HepG2 (cell line): Measurements from ENCODE around the gene HMGB2. TPM values are rescaled to one million over a fixed set of nuclear protein-coding genes. Genes with fewer than 3 reads are reported as not detected.
A peak's percentile ranks its signal among the peaks of the same experiment; 100 is the strongest.

Experiments
- ARID5B ChIP-seq: IDR thresholded peaks from 2 replicates; pipeline ENCODE4 v1.4.0; 2020; ENCODE audit warnings: mild to moderate bottlenecking, missing genetic modification reagents
- ARNT2 ChIP-seq: sonication (generic); formaldehyde crosslinking; IDR thresholded peaks from 2 replicates; pipeline ENCODE4 v1.8.0; 2022; ENCODE audit warnings: mild to moderate bottlenecking, low read depth, missing genetic modification reagents, moderate library complexity
- ATF1 ChIP-seq: IDR thresholded peaks from 2 replicates; pipeline ENCODE4 v1.6.1; 2016; ENCODE audit warnings: mild to moderate bottlenecking, control low read depth
- CREB1 ChIP-seq, 2 experiments: fragments of 450-650 bp in 1 of 2; IDR thresholded peaks; 2 replicates each; pipeline ENCODE4 v1.6.1; 2016 to 2017; ENCODE audit warnings: control low read depth in 1 of 2, mild to moderate bottlenecking in 1 of 2, missing compliant biosample characterization in 1 of 2, missing genetic modification characterization in 1 of 2
- ETV6 ChIP-seq: sonication (generic); formaldehyde crosslinking; conservative IDR thresholded peaks from 2 replicates; pipeline ENCODE4 v1.4.0; 2020; ENCODE audit warnings: missing genetic modification reagents
- FOXA1 ChIP-seq, 2 experiments: fragments of 450-650 bp in 1 of 2; sonication (generic) in 1 of 2; formaldehyde crosslinking in 1 of 2; IDR thresholded peaks; 2 replicates each; pipeline versions ENCODE4 v1.4.0 to v1.6.1; 2016 to 2020; ENCODE audit warnings: missing genetic modification reagents in 1 of 2
- FOXO1 ChIP-seq: sonication (generic); formaldehyde crosslinking; IDR thresholded peaks from 2 replicates; pipeline ENCODE4 v1.4.0; 2020; ENCODE audit warnings: missing genetic modification reagents
- HBP1 ChIP-seq: IDR thresholded peaks from 2 replicates; pipeline ENCODE4 v1.6.1; 2016; ENCODE audit warnings: low read depth, control low read depth
- PITX1 ChIP-seq: sonication (generic); formaldehyde crosslinking; IDR thresholded peaks from 2 replicates; pipeline ENCODE4 v1.5.1; 2020; ENCODE audit warnings: mild to moderate bottlenecking, missing genetic modification reagents
- RBM39 ChIP-seq: fragments of 200-400 bp; formaldehyde crosslinking; IDR thresholded peaks from one replicate; pipeline ENCODE4 v1.6.1; 2018; ENCODE audit warnings: antibody characterized with exemption, mild to moderate bottlenecking, low read depth, low read length; ENCODE audit not compliant: poor library complexity, severe bottlenecking
- REPIN1 ChIP-seq: sonication (generic); formaldehyde crosslinking; IDR thresholded peaks from 2 replicates; pipeline ENCODE4 v1.8.0; 2022; ENCODE audit warnings: missing genetic modification reagents, low read depth, mild to moderate bottlenecking, borderline replicate concordance
- RFXANK ChIP-seq: IDR thresholded peaks from 2 replicates; pipeline ENCODE4 v1.6.1; 2016
- ZBTB2 ChIP-seq: sonication (generic); formaldehyde crosslinking; IDR thresholded peaks from 2 replicates; pipeline ENCODE4 v1.8.0; 2022; ENCODE audit warnings: low read depth, missing genetic modification reagents
- ZC3H4 ChIP-seq: sonication (generic); formaldehyde crosslinking; IDR thresholded peaks from 2 replicates; pipeline ENCODE4 v1.4.0; 2020; ENCODE audit warnings: missing genetic modification reagents, borderline replicate concordance
- ZFP36L1 ChIP-seq: sonication (generic); formaldehyde crosslinking; IDR thresholded peaks from 2 replicates; pipeline ENCODE4 v1.8.0; 2022; ENCODE audit warnings: mild to moderate bottlenecking, missing genetic modification reagents, moderate library complexity
- ZFY ChIP-seq: sonication (generic); formaldehyde crosslinking; IDR thresholded peaks from 2 replicates; pipeline ENCODE4 v1.4.0; 2020; ENCODE audit warnings: missing genetic modification reagents
- ZKSCAN8 ChIP-seq: IDR thresholded peaks from 2 replicates; pipeline ENCODE4 v1.6.1; 2016; ENCODE audit warnings: borderline replicate concordance, missing genetic modification reagents, missing compliant biosample characterization
- ZMYM4 ChIP-seq: sonication (generic); formaldehyde crosslinking; IDR thresholded peaks from 2 replicates; pipeline ENCODE4 v1.8.1; 2023; ENCODE audit warnings: mild to moderate bottlenecking, missing genetic modification reagents
- ZNF749 ChIP-seq: sonication (generic); formaldehyde crosslinking; IDR thresholded peaks from 2 replicates; pipeline ENCODE4 v1.8.0; 2022; ENCODE audit warnings: mild to moderate bottlenecking, missing genetic modification reagents, moderate library complexity, borderline replicate concordance
- ZNF776 ChIP-seq: sonication (generic); formaldehyde crosslinking; IDR thresholded peaks from 2 replicates; pipeline ENCODE4 v1.4.0; 2020; ENCODE audit warnings: mild to moderate bottlenecking, missing genetic modification reagents
- ZNF816 ChIP-seq: sonication (generic); formaldehyde crosslinking; IDR thresholded peaks from 2 replicates; pipeline ENCODE4 v1.8.0; 2022; ENCODE audit warnings: missing genetic modification reagents, mild to moderate bottlenecking, borderline replicate concordance
- ZSCAN22 ChIP-seq: sonication (generic); formaldehyde crosslinking; IDR thresholded peaks from 2 replicates; pipeline ENCODE4 v1.4.0; 2020; ENCODE audit warnings: mild to moderate bottlenecking, missing genetic modification reagents
- polyA plus RNA-seq, 8 experiments: library from polyadenylated mRNA; depleted of rRNA in 3 of 8; stranded (reverse) in 7 of 8; unstranded in 1 of 8; fragments of >200 nt; fragmentation: Illumina TruSeq in 4 of 8; extraction: Trizol in 4 of 8; gene quantifications; 2 replicates each; pipeline versions ENCODE4 v1.2.1 to v1.2.3, GENCODE V29; 2011 to 2016; ENCODE audit warnings: low read depth in 4 of 8, missing spikeins in 1 of 8, mixed read lengths in 1 of 8; ENCODE audit not compliant: insufficient read depth in 1 of 8
- total RNA-seq, 5 experiments: library from RNA; depleted of rRNA; stranded (reverse); fragments of >200 nt; fragmentation: Illumina TruSeq; extraction: Trizol; gene quantifications; 2 replicates each; pipeline ENCODE4 v1.2.3, GENCODE V29; 2016; ENCODE audit warnings: low read depth in 1 of 5

Gene HMGB2
- total and polyA plus RNA-seq, 2 of the 13 experiments (the other 11 are each of a cell fraction or from before 2014, with no cell fraction given), result 90.5 to 332 TPM

GRCh38 chr4:173334085-173334890, at the start of gene HMGB2 (continued):
- TF ChIP-seq ARID5B (CRISPR knock-in tag) (peak; percentile 35), ATF1 (peak; percentile 78), ZC3H4 (CRISPR knock-in tag) (peak; percentile 60; the same call in 1 of the 2 replicates), CREB1 (IDR thresholded peaks at IDR 0.05) (peak; percentile 77), CREB1 (CRISPR knock-in tag; IDR thresholded peaks at IDR 0.05) (peak; percentile 93), ZNF776 (CRISPR knock-in tag) (0 out of 2 replicates have a peak, but pooled peaks have one; percentile 20), RFXANK (peak; percentile 56), ZKSCAN8 (CRISPR knock-in tag) (peak; percentile 32; the same call in 1 of the 2 replicates), ZMYM4 (peak; percentile 98), RBM39 (peak; percentile 81), ETV6 (CRISPR knock-in tag) (peak; percentile 61; the same call in 1 of the 2 replicates), ZFP36L1 (peak; percentile 100), REPIN1 (CRISPR knock-in tag) (peak; percentile 92), ARNT2 (CRISPR knock-in tag) (peak; percentile 99), ZSCAN22 (CRISPR knock-in tag) (no peak), PITX1 (CRISPR knock-in tag) (peak; percentile 41; the same call in 1 of the 2 replicates), ZBTB2 (CRISPR knock-in tag) (peak; percentile 95), FOXO1 (CRISPR knock-in tag) (peak; percentile 54; the same call in 1 of the 2 replicates), HBP1 (CRISPR knock-in tag) (peak; percentile 64; the same call in 1 of the 2 replicates), ZNF749 (CRISPR knock-in tag) (peak; percentile 98), FOXA1 (IDR thresholded peaks at IDR 0.05) (no peak), FOXA1 (CRISPR knock-in tag; IDR thresholded peaks at IDR 0.05) (no peak), ZFY (peak; percentile 81), ZNF816 (peak; percentile 99; the same call in 1 of the 2 replicates)
